UCSD-AML1 (cell line): ENCODE measurements around the gene ARHGEF10L.
"Not testable (repeated sequence)": the region's sequence is repeated elsewhere in the genome, so short reads cannot be mapped to it uniquely, and the experiment has no call there.

Experiments used
- DNase-seq: peaks from one replicate; lab custom pipeline; 2025; ENCODE audit not compliant: unreplicated experiment; lab: John Stamatoyannopoulos, UW

Gene ARHGEF10L, protein sequence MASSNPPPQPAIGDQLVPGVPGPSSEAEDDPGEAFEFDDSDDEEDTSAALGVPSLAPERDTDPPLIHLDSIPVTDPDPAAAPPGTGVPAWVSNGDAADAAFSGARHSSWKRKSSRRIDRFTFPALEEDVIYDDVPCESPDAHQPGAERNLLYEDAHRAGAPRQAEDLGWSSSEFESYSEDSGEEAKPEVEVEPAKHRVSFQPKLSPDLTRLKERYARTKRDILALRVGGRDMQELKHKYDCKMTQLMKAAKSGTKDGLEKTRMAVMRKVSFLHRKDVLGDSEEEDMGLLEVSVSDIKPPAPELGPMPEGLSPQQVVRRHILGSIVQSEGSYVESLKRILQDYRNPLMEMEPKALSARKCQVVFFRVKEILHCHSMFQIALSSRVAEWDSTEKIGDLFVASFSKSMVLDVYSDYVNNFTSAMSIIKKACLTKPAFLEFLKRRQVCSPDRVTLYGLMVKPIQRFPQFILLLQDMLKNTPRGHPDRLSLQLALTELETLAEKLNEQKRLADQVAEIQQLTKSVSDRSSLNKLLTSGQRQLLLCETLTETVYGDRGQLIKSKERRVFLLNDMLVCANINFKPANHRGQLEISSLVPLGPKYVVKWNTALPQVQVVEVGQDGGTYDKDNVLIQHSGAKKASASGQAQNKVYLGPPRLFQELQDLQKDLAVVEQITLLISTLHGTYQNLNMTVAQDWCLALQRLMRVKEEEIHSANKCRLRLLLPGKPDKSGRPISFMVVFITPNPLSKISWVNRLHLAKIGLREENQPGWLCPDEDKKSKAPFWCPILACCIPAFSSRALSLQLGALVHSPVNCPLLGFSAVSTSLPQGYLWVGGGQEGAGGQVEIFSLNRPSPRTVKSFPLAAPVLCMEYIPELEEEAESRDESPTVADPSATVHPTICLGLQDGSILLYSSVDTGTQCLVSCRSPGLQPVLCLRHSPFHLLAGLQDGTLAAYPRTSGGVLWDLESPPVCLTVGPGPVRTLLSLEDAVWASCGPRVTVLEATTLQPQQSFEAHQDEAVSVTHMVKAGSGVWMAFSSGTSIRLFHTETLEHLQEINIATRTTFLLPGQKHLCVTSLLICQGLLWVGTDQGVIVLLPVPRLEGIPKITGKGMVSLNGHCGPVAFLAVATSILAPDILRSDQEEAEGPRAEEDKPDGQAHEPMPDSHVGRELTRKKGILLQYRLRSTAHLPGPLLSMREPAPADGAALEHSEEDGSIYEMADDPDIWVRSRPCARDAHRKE (N-terminal part only)

DNA sequence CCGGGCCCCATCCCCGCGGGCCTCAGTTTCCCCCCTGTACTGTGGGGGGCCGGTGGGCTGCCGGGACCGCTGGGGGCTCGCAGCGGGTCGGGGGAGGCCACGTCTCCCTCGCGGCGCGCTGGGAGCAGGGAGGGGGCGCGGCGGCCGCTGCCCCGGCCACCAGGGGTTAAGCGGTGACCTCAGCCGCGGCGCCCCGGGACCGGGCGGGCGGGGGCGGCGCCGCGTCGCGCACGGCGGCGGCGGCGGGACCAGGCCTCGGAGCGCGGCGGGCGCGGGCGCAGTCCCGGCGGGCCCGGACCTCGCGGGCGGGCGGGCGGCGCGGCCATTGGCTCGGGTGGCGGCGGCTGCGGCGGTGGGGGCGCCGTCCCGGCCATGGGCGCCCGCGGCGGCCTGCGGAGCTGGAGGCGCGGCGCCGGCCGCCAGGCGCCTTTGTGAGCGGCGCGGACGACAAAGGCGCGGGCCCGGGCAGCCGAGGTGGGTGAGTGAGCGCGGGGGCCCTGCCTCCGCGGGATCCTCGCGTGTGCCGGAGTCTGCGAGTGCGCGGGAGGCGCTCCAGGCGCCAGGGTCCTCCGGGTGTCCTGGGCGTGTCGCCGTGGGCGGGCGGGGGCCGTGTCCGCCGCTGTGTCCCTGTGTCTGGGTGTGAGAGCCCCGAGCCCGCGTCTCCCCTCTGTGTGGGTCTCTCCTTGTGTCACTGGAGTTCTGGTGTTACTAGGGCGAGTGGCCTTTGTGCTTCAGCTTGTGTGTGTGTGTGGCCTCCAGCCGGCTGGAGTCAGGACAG is at the start of gene ARHGEF10L:
ARHGEF10L (plus strand) TSS at position 222 of the 778 bp plus-strand sequence. CDS start 40,898 bp downstream, outside the sequence.
- no peak for DNase-seq

DNA sequence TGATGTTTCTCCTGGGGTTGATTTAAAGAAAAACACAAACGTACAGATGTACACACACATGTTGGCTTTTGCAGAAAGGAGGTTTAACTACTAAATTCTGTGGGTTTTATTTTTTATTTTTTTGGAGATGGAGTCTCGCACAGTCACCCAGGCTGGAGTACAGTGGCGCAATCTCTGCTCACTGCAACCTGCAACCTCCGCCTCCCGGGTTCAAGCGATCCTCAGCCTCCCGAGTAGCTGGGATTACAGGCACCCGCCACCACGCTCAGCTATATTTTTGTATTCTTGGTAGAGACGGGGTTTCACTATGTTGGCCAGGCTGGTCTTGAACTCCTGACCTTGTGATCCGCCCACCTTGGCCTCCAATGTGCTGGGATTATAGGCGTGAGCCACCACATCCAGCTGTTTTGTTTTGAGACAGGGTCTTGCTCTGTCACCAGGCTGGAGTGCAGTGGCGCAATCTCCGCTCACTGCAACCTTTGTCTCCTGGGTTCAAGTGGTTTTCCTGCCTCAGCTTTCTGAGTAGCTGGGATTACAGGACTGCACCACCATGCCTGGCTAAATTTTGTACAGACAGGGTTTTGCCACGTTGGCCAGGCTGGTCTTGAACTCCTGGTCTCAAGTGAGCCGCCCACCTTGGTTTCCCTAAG is 49.6 kb upstream of the ARHGEF10L start:
- not testable (repeated sequence) for DNase-seq

DNA sequence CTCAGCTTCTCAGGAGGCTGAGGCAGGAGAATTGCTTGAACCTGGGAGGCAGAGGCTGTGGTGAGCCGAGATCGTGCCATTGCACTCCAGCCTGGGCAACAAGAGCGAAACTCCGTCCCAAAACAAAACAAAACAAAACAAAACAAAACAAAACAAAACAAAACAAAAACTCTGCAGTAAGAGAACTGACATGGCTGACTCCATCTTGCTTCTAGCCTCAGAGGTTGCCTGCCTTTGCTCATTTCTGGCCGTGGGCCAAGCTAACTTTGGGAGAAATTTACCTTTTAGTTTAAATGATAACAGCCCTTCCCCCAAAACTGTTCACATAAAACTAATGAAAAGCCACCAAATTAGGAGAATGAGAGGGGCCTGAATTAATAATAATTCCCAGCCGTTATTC is 48.8 kb upstream of the ARHGEF10L start:
- not testable (repeated sequence) for DNase-seq

DNA sequence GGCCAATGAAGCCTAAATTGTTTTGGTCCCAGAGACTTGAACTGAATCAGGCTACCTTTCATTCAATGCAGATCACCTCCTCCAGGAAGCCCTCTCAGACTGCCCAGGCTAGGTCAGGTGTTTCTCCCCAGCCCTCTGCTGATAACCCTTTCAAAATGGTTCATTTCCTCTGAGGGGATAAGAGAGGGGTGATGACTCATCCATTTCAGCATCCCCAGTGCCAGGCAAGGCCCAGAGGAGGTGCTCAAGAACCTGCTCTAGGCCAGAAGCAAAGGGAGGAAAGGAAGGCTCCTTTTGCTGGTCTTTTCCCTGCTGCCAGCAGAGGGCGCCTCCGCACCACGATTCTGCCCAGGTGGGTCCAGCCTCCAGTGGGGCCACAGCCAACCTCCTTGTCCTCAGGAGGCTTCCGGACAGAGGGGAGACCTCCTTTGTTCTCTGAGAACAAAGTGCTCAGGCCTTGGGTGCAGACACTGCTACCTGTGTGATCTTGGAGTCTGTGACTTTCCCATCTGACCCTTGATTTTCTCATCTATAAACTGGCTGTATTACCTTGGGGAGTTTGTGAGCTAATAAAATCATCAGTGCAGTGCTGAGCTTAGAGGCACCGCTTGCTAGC is 45.3 kb upstream of the ARHGEF10L start:
- DNase-seq = peak; percentile 53

DNA sequence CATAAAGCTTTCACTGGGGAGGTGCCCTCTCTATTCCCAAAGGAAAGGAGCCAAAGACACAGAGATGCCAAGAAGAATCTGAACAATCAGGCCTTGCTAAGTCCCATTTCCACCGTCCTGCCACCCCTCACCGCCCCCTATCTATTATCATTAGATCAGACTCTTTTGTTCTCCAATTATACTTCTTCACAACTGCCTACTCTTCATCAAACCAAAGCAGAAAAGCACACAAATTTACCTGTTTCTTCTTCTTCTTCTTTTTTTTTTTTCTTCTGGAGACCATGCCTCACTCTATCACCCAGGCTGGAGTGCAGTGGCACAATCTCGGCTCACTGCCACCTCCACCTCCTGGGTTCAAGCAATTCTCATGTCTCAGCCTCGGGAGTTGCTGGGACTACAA is 43.1 kb upstream of the ARHGEF10L start:
- DNase-seq = no peak

DNA sequence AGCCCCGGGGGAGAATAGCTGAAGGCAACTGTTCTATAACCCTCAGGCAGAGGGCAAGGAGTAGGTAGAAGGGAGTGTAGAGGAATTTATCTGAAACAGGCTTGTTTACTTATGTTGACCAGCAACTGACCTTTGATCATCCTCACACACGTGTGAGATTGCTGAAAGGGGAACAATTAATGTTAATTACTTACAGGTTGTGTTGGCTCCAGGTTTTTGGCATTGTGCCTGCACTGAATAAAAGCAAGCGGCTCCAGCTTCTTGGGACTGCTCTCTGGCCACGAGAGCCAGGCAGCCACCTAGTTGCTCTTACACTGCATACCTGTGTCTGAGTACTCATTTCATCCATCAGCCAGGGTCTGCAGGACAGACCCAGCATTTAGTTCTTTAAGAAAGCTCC is 41.3 kb upstream of the ARHGEF10L start:
- no peak for DNase-seq

DNA sequence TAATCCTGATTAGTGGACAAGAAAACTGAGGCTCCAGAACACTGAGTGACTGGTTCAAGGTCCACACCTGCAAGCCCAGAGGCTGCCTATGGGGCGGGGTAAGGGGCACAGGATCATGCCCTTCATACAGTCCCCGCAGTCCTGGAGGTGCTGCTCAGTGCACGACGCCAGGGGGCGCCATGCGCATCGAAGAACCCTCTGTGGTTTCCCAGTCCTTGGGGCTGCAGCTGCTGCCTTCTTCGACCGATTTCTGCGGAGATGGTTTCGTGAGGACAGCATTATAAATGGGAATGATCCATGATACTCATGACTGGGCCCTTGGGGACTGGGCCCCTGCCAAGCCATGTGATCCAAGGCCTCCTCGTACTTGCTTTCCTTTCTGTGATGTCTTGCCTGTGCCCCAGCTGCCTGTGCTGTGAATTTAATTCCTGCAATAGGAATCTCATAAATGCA is 37.1 kb upstream of the ARHGEF10L start:
- peak; percentile 77 for DNase-seq

DNA sequence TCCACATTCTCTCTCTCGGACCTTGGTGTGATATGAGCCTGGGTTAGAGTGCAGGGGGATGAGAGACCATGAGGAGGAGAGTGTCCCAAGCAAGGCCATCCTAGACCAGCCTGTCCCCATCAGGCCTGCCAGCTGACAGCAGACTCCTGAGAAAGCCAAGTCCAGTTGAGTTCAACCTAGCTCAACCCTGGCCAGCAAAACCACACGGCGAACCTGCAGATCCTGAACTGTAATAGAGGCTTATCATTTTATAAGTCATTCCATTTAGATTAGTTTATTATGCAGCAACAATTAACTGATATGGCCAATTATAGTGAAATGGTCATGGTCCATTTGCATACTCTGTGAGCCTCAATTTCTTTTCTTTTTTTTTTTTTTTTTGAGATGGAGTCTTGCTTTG is 36.4 kb upstream of the ARHGEF10L start:
- no peak for DNase-seq

DNA sequence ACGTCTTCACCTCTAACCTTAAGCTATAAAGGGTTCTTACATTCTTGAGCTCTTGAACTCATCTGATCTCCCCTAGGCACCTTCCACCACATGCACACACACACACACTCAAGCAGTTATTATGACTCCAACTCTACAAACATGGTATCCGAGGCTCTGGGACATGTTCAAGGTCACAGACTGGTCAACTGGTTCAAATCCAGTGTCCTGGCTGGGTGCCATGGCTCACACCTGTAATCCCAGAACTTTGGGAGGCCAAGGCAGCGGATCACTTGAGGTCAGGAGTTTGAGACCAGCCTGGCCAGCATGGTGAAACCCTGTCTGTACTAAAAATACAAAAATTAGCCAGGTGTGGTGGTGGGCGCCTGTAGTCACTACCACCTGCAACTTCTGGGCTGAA is 32.3 kb upstream of the ARHGEF10L start:
- DNase-seq = not testable (repeated sequence)

DNA sequence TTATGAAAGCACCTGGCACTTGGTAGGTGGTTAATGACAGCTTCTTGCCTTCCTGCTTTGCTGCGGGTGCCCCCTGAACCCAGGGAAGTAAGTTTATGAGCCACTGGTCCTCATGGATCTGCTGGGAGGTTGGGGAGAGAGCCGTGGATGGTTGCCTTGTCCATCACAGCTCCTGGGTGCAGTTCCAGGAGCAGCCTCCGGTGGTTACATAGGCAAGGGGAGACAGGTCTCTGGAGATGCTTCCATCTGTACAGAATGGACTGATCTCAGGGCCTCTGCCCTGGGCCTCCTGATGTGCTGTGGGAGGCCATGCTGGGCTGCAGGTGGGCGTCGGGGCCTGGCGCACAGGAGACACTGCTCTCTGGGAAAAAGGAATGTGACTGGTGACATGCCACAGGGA is 31.6 kb upstream of the ARHGEF10L start:
- no peak for DNase-seq

DNA sequence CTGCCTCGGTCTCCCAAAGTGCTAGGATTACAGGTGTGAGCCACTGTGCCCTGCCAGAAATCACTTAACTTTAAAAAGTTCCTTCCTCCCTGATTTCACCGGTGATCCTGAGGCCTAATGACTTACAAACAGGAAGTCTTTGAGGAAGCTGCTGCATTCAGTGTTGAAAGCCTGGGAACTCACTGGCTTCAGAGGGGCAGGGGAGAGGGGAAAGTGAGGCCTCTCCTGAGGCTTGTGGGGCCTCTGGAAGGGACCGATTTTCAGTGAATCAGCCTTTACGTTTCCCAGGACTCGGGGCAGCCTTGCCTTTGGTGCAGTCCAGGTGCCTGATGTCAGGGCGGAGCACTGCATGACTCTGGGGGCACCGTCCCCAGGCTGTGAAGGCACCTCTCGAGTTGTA is 30.1 kb upstream of the ARHGEF10L start:
- no peak for DNase-seq

DNA sequence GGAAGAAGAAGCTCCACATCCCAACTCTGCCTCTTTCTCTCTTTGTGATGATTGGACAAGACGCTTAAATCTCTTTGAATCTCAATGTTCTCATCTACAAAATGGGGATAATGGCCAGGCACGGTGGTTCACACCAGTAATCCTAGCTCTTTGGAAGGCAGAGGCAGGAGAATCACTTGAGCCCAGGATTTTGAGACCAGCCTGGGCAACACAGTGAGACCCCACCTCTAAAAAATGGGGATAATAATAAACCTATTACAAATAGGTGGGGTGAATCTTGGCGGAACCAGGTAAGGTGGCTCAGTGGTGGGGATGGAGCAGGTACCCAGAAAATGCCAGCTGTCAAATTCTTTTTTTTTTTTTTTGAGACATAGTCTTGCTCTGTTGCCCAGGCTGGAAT is 29.4 kb upstream of the ARHGEF10L start:
- DNase-seq = no peak

DNA sequence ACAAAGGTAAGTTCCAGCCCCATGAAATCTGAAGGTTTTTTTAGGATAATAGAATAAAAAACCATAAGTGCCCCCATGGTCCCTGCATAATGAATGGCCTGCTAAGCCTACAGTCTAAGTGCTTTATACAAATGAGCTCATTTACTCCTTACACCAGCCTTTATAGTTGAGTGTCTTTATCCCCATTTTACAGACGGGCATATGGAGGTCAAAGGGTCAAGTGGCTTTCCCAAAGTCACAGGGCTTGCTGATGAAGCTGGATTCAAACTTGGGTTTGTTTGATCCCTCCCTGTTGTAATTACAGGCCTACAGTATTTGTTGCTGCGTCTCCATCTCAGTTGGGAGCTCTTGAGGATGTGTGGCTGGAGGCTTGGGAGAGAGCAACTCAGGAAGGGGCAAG is 28.3 kb upstream of the ARHGEF10L start:
- DNase-seq = no peak

DNA sequence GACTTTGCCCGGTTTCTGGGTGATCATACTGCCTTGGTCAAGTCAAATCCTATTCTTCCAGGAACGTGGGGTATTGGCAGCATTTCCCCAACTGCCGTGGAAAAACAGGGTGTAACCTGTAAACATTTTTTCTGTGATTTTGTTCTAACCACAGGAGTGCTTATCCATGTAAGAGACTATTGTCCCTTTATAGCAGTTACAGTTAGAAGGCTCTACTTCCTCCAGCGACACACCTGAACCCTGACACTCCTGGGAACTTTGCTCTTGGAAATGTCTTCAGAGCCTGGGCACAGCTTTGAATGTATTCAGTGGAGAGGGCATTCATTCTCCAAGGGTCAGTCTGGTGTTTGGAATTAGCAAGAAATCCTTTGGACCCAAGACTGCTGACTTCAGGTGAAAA is 26.4 kb upstream of the ARHGEF10L start:
- no peak for DNase-seq

DNA sequence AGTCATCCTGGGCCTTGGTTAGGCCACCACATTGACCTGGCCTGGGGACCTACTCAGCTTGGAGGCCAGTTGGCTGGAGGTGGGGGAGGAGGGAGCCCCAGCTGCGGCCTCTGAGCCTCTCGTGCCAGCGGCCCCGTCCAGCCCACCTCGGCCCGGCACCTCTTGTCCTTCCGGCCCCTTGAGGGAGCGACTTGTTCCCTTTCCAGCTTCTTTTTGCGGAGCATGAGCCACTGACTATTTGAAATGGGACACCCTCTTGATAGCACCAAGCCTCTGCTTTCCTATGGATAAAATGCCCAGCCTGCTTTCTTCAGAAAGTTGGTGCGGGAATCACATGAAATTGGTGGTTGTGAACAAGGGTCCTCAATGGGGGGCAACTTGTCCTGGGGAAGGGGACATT is 24.7 kb upstream of the ARHGEF10L start:
- DNase-seq = no peak

DNA sequence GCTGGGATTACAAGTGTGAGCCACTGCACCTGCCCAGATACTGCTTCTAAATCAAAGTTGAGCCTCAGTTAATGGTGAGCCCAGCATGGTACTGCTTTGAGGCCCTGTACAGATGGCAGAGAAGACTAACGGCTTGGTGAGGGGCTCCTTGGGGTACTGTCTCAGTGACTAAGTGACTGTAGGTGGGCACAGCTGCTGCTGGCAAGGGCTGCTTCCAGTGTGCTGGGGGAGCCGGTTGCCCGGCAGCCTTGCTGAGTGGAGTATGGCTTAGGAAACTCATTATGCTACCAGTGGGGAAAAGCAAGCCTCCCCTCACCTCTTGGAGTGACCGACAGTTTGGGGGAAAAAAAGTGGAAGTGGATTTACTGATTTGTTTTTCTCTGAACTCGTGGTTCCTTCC is 23.6 kb upstream of the ARHGEF10L start:
- no peak for DNase-seq

DNA sequence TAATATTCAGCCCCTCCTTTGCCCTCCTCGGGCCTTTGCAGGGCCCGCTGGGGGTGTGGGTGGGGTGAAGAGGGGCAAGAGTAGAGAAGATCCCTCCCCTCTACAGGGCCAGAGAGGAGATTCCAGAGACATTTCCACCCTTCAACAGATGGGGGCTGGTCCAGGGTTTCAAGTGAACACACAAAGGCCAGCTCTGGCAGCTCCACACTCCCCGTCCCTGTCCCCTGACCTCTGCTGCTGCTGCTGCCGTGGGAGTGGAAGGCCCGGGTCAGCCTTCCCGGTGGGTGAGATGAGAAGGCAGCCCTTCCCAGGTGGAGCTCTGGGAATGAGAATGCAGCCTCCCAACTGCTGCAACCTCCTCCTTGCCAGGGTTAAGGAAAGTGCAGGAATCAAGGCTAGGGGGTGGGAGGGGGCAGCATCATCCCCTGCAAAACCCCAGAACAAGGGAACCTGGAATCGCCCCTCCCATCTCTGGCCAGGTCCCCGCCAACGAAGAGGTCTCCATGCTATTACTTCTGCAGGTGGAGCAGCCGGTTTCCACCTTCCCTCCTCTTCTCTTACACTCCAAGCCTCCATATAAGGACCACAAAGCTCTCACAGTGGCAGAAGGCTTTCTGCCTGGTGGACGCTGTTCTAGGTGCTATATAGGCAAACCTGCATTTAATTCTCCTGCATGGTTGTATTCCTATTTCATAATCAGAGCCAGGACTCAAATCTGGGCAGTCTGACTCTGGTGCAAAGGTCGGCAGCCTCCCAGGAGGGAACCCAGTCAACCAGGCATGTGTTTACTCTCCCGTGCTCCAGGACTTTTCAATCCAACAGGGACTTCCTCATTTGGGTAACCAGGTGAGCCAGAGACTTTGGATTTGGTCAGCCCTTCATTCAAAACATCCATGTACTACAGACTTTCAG is 22.9 kb upstream of the ARHGEF10L start:
- no peak for DNase-seq

DNA sequence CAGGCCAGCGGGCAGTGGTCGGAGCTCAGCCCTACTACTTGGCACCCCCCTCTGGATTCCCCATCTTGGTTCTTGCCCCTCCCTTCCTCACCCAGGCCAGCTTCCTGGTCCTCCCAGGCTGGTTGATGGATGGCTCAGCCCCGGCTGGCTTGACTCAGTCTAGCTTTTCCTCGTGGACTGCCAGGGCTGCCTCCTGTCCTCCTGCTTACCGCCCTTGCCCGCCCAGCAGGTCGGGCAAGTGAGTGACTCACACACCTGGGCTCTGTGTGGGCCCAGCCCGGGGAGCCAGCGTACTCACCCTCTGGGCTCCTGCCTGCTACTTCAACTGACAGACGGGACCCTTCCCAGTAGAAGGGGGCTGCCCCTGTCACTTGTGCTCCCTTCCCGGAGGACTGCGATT is 19.5 kb upstream of the ARHGEF10L start:
- DNase-seq = no peak
